Activated CD8-positive, alpha-beta T cell treated with anti-CD3 and anti-CD28 coated beads for 36 hours (primary cell): ENCODE measurements around the gene KLK5. TPM values are rescaled to one million over a fixed set of nuclear protein-coding genes. Genes with fewer than 3 reads are reported as not detected.
A peak's percentile ranks its signal among the peaks of the same experiment; 100 is the strongest.

Experiments
- ATAC-seq: fragments of 200-7000 bp; cut with Tn5 transposase; one replicate; pipeline ENCODE4 v1.10.0; 2021; ENCODE audit warnings: mild to moderate bottlenecking, moderate library complexity
- CTCF ChIA-PET: fragments of 350-600 bp; sonication (Branson Sonifier 250); formaldehyde crosslinking; loops from one replicate; lab custom pipeline; 2021; ENCODE audit warnings: antibody characterized with exemption; lab: Charles Lee
- POLR2A ChIA-PET: fragments of 350-600 bp; sonication (Branson Sonifier 250); formaldehyde crosslinking; loops from one replicate; lab custom pipeline; 2021; ENCODE audit warnings: antibody characterized with exemption; lab: Charles Lee
- DNase-seq: peaks from one replicate; pipeline ENCODE4 v3.0.0-alpha.2; 2020
- H3K27ac Mint-ChIP-seq: one replicate; pipeline ENCODE4 v1.8.0; 2021; ENCODE audit warnings: mild to moderate bottlenecking, mixed read lengths
- H3K27me3 Mint-ChIP-seq: one replicate; pipeline ENCODE4 v1.8.0; 2021; ENCODE audit warnings: mixed read lengths
- H3K36me3 Mint-ChIP-seq: one replicate; pipeline ENCODE4 v1.8.0; 2021; ENCODE audit warnings: low read depth, mixed read lengths
- H3K4me1 Mint-ChIP-seq: one replicate; pipeline ENCODE4 v1.8.0; 2021; ENCODE audit warnings: low read depth, mixed read lengths
- H3K4me3 Mint-ChIP-seq: one replicate; pipeline ENCODE4 v1.8.0; 2021; ENCODE audit warnings: mild to moderate bottlenecking, moderate library complexity, mixed read lengths
- H3K9me3 Mint-ChIP-seq: one replicate; pipeline ENCODE4 v1.8.0; 2021; ENCODE audit warnings: mixed read lengths
- CTCF ChIP-seq: fragments of 200-600 bp; IDR thresholded peaks from one replicate; pipeline ENCODE4 v1.8.0; 2022; ENCODE audit warnings: antibody characterized with exemption, mild to moderate bottlenecking
- intact Hi-C: fragments of 100-400 bp; cut with micrococcal nuclease; formaldehyde crosslinking; loops from one replicate; pipeline ENCODE4 v1.10.0; 2022
- total RNA-seq, 2 experiments: library from RNA; stranded (reverse); gene quantifications; one replicate each; pipeline ENCODE4 v1.2.3, GENCODE V29; 2021

Gene KLK5
- total RNA-seq, 2 experiments from 2014 or later, result not detected

- ChIA-PET CTCF (interaction anchor here (1.3 to 1.5 kb wide), 3 partner anchors 19 to 255 kb away, joined by 3 to 4 read pairs (median 3); no protein-coding TSS in a partner anchor), POLR2A (interaction anchor here (0.7 kb wide), 1 partner anchor 200 kb away, joined by 3 read pairs; no protein-coding TSS in a partner anchor)
- Mint-ChIP-seq H3K4me1 (peaks cover 8% of the 10 kb centered on the region), H3K27ac (no peak overlapping the region), H3K27me3 (peaks cover 28% of the 10 kb centered on the region), H3K4me3 (no peak overlapping the region), H3K36me3 (no peaks in the 10 kb centered on the region), H3K9me3 (no peaks in the 10 kb centered on the region)
- intact Hi-C loops, result loop anchor here (10.0 kb wide), 2 partner anchors 120 to 320 kb away; no protein-coding TSS in a partner anchor
- no peak for TF ChIP-seq CTCF
- no peak for ATAC-seq
- no peak for DNase-seq
These were observed 28.3 kb downstream of the KLK5 start for GRCh38 chr19:50924586-50924985.

GRCh38 chr19:50922317-50922853 lies 30.5 kb downstream of the KLK5 start:
- ATAC-seq, result peak; percentile 100
- peaks cover 39% of the 10 kb centered on the region for H3K27me3 Mint-ChIP-seq
- intact Hi-C loops, result loop anchor here (10.0 kb wide), 2 partner anchors 118 to 318 kb away; no protein-coding TSS in a partner anchor
- CTCF ChIA-PET, result interaction anchor here (0.6 to 2.8 kb wide), 40 partner anchors 7 to 565 kb away, joined by 3 to 26 read pairs (median 4); partner anchors contain the start of genes ACP4 and CLEC11A
- no peaks in the 10 kb centered on the region for H3K36me3 Mint-ChIP-seq
- peak; percentile 92 for TF ChIP-seq CTCF
- peak; percentile 84 for DNase-seq
- H3K27ac Mint-ChIP-seq, result no peak overlapping the region
- peaks cover 8% of the 10 kb centered on the region for H3K4me1 Mint-ChIP-seq
- no peak overlapping the region for H3K4me3 Mint-ChIP-seq
- H3K9me3 Mint-ChIP-seq, result no peaks in the 10 kb centered on the region
- POLR2A ChIA-PET, result interaction anchor here (0.7 to 2.2 kb wide), 4 partner anchors 117 to 128 kb away, joined by 3 to 7 read pairs (median 6); no protein-coding TSS in a partner anchor

- ATAC-seq (peak; percentile 33), DNase-seq (no peak)
- Mint-ChIP-seq H3K27ac (no peak overlapping the region), H3K36me3 (no peaks in the 10 kb centered on the region), H3K4me3 (no peak overlapping the region), H3K4me1 (peaks cover 8% of the 10 kb centered on the region), H3K27me3 (peaks cover 41% of the 10 kb centered on the region), H3K9me3 (no peaks in the 10 kb centered on the region)
- ChIA-PET POLR2A (interaction anchor here (0.7 to 2.2 kb wide), 5 partner anchors 117 to 209 kb away, joined by 3 to 7 read pairs (median 4); no protein-coding TSS in a partner anchor), CTCF (interaction anchor here (0.6 to 2.8 kb wide), 41 partner anchors 8 to 565 kb away, joined by 3 to 26 read pairs (median 4); partner anchors contain the start of genes ACP4 and CLEC11A)
- intact Hi-C loops, result loop anchor here (10.0 kb wide), 2 partner anchors 117 to 317 kb away; no protein-coding TSS in a partner anchor
- TF ChIP-seq CTCF, result no peak
These were observed 31.2 kb downstream of the KLK5 start for GRCh38 chr19:50921426-50922316.

GRCh38 chr19:50916069-50916468 lies 36.8 kb downstream of the KLK5 start:
- Mint-ChIP-seq H3K27ac (no peak overlapping the region), H3K36me3 (no peaks in the 10 kb centered on the region), H3K9me3 (no peaks in the 10 kb centered on the region), H3K4me3 (no peak overlapping the region), H3K27me3 (peaks cover 26% of the 10 kb centered on the region), H3K4me1 (no peaks in the 10 kb centered on the region)
- no peak for DNase-seq
- intact Hi-C loops, result no loop called here
- no peak for TF ChIP-seq CTCF
- POLR2A ChIA-PET, result no interaction called here
- CTCF ChIA-PET, result no interaction called here
- no peak for ATAC-seq
